Measurements from ENCODE around the gene TCEAL3. TPM values are rescaled to one million over a fixed set of nuclear protein-coding genes. Genes with fewer than 3 reads are reported as not detected.
"Not testable (repeated sequence)": the region's sequence is repeated elsewhere in the genome, so short reads cannot be mapped to it uniquely, and the experiment has no call there.

TCEAL3 gene
- total RNA-seq, 1 donor from 2014 or later, result 14.8 TPM

GRCh38 chrX:103655230-103656000 is 47.7 kb downstream of the TCEAL3 start:
- intact Hi-C loops (cut with DNase I); ATAC-seq (ENCODE audit: poor library complexity); DNase-seq: not testable (repeated sequence)

- ATAC-seq (ENCODE audit: poor library complexity) (no peak), DNase-seq (no peak)
- intact Hi-C loops (cut with DNase I), result no loop called here
Observed at GRCh38 chrX:103656617-103657016, 48.9 kb downstream of the TCEAL3 start.

DNA sequence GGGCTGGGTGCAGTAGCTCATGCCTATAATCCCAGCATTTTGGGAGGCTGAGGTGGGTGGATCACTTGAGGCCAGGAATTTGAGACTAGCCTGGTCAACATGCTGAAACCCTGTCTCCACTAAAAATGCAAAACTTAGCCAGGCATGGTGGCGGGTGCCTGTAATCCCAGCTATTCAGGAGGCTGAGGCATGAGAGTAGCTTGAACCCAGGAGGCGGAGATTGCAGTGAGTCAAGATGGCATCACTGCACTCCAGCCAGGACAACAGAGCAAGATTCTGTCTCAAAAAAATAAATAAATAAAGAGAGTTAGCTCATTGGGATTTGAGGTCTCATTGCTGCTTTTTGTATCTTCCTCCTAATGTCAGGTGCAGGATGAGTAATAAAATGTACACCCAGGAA is 49.3 kb downstream of the TCEAL3 start:
- intact Hi-C loops (cut with DNase I); DNase-seq; ATAC-seq (ENCODE audit: poor library complexity): not testable (repeated sequence)

DNA sequence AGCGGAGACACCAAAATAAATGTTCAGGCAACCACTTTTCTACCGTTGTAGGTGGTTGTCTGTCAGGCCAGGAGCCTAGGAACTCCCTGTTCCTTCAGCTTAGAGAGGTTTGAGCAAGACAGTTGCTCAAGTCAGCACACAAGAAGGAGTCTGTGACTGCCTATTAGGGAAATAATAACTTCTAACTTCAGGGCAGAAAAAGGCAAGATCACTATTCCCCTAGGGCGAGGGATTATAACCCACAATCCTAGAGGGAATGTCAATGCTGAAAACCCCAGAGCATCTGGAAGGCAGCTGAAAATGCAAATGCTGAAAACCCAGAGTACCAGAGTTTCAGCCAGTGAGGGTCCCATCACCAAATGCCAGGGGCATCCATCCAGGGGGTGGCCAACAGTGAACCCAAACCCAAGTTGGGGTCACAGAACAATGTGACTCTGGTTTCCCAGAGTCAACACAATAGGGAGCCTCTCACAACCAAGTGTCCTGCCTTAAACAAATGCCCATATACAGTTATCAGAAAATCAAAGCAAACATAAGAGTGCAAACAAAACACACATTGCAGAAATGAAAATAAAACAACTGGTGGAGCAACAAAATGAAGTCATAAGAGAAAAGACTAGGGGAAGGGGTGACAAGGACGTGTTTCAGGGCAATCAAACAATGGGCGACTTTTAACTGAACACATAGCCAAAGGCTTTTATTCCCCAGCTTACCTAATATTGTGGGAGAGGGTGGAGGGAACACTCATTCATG is 51.1 kb downstream of the TCEAL3 start:
- intact Hi-C loops (cut with DNase I), result no loop called here
- DNase-seq (no peak), ATAC-seq (ENCODE audit: poor library complexity) (no peak)

GRCh38 chrX:103659460-103659859 is 51.7 kb downstream of the TCEAL3 start:
- ATAC-seq (ENCODE audit: poor library complexity); DNase-seq; intact Hi-C loops (cut with DNase I): not testable (repeated sequence)

Other genes starting within 250 kb of the TCEAL3 start
- 164 TPM for gene BEX3, start 231.4 kb upstream of the TCEAL3 start, total RNA-seq
- gene RAB40A, start 88.5 kb upstream of the TCEAL3 start, total RNA-seq, result not detected
- 57.3 TPM for gene TCEAL4, start 22.4 kb upstream of the TCEAL3 start, total RNA-seq
- gene TCEAL1, start 21.0 kb downstream of the TCEAL3 start, total RNA-seq, result 19.2 TPM
- 160 TPM for gene MORF4L2, start 78.7 kb downstream of the TCEAL3 start, total RNA-seq
- gene TMEM31, start 102.9 kb downstream of the TCEAL3 start, total RNA-seq, result not detected
- 10.0 TPM for gene PLP1, start 168.9 kb downstream of the TCEAL3 start, total RNA-seq
- 28.0 TPM for gene RAB9B, start 224.3 kb downstream of the TCEAL3 start, total RNA-seq